Smooth muscle cell (in vitro differentiated cells): Measurements from ENCODE around the gene TLE2. TPM values are rescaled to one million over a fixed set of nuclear protein-coding genes. Genes with fewer than 3 reads are reported as not detected.

ENCODE experiments used
- DNase-seq: peaks from one replicate; lab custom pipeline; 2025; ENCODE audit not compliant: unreplicated experiment; lab: John Stamatoyannopoulos, UW
- H2AFZ ChIP-seq: fragments of 200-600 bp; sonication (generic); 2 replicates; pipeline ENCODE4 v1.6.0; 2016; ENCODE audit warnings: antibody characterized with exemption, low read depth, mild to moderate bottlenecking
- H3F3A ChIP-seq: fragments of 200-600 bp; sonication (generic); 2 replicates; pipeline ENCODE4 v1.6.0; 2017; ENCODE audit warnings: antibody characterized with exemption, low read depth
- H3K27ac ChIP-seq: fragments of 200-600 bp; sonication (generic); 2 replicates; pipeline ENCODE4 v1.5.1; 2016; ENCODE audit warnings: low read depth, mild to moderate bottlenecking
- H3K27me3 ChIP-seq: fragments of 200-600 bp; sonication (generic); 2 replicates; pipeline ENCODE4 v1.6.1; 2016; ENCODE audit warnings: low read depth, mild to moderate bottlenecking
- H3K36me3 ChIP-seq: fragments of 200-600 bp; sonication (generic); 2 replicates; pipeline ENCODE4 v1.5.1; 2016; ENCODE audit warnings: low read depth
- H3K4me1 ChIP-seq: fragments of 200-600 bp; sonication (generic); 2 replicates; pipeline ENCODE4 v1.5.1; 2016; ENCODE audit warnings: low read depth
- H3K4me2 ChIP-seq: fragments of 200-600 bp; sonication (generic); 2 replicates; pipeline ENCODE4 v1.6.0; 2016; ENCODE audit warnings: mild to moderate bottlenecking
- H3K4me3 ChIP-seq: fragments of 200-600 bp; sonication (generic); 2 replicates; pipeline ENCODE4 v1.5.1; 2016; ENCODE audit warnings: mild to moderate bottlenecking
- H3K79me2 ChIP-seq: fragments of 200-600 bp; sonication (generic); 2 replicates; pipeline ENCODE4 v1.6.0; 2016; ENCODE audit warnings: low read depth, mild to moderate bottlenecking
- H3K9ac ChIP-seq: fragments of 200-600 bp; sonication (generic); 2 replicates; pipeline ENCODE4 v1.6.0; 2016; ENCODE audit warnings: low read depth
- H3K9me3 ChIP-seq: fragments of 200-600 bp; sonication (generic); replicated peaks from 2 replicates; pipeline ENCODE4 v1.5.1; 2016; ENCODE audit warnings: low read depth
- H4K20me1 ChIP-seq: fragments of 200-600 bp; sonication (generic); 2 replicates; pipeline ENCODE4 v1.6.0; 2016; ENCODE audit warnings: low read depth
- CTCF ChIP-seq: fragments of 200-600 bp; sonication (generic); IDR thresholded peaks from 2 replicates; pipeline ENCODE4 v1.5.1; 2017; ENCODE audit warnings: borderline replicate concordance, mild to moderate bottlenecking, antibody characterized with exemption; ENCODE audit not compliant: insufficient read depth, poor library complexity, severe bottlenecking
- WGBS: methylation state at CpG from one replicate; pipeline ENCODE4 v1.1.7; 2016; ENCODE audit warnings: low lambda C conversion rate; 5-methylcytosine and 5-hydroxymethylcytosine counted together
- polyA plus RNA-seq: library from polyadenylated mRNA; unstranded; fragments of >200 nt; fragmentation: Nextera tagmentation; extraction: Ambion mirVana; gene quantifications from 2 replicates; pipeline ENCODE4 v1.2.1, GENCODE V29; 2016
- total RNA-seq: library from RNA; depleted of rRNA; stranded (reverse); fragments of >200 nt; gene quantifications from 2 replicates; pipeline ENCODE4 v1.2.3, GENCODE V29; 2014

TLE2 gene
- total and polyA plus RNA-seq, 2 experiments from 2014 or later, result 7.1 to 14.9 TPM

DNA sequence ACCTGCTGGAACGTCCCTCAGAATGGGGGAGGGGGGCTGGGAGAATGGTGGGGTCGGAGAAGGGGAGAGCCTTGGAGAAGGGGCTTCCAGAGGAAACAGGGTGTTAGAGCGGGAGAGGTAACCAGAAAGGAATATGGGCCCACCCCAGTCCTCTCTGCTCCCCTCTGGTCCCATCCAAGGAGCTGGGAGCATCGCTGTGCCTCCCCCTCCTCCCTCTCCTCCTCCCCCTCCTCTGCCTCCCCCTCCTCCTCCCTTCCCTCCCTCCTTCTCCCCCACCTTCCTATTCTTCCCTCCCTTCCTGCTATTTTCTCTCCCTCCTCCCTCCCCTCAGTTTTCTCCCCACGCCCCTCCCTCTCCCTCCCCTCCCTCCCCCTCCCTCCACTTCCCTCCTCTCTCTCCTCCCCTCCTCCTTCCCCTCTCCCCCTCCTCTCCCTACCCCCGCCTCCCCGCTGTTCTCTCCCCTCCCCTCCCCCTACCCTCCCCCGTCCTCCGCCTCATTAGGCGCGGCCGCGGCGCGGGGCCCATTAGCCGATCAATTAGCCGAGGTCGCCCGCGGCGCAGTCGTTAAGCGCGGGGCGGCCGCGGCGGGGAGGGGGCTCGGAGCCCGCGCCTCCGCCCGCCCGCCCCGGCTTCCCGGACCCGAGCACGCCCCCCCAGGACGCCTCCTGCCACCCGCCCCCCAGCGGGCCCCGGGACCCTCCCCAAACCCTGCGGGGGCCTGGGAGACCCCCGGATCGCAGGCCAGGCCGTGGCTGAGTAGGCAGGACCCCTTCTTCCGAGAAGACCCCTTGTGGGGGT lies 17.8 kb upstream of the TLE2 start:
- peak overlapping the region; percentile 7 for H2AFZ ChIP-seq

GRCh38 chr19:3045885-3046697 lies 17.0 kb upstream of the TLE2 start:
- no peak overlapping the region for H3K4me2 ChIP-seq
- DNase-seq, result no peak
- no peaks in the 10 kb centered on the region for H3K9me3 ChIP-seq
- 25% methylated on average over 14 of the region's 16 CpGs for WGBS
- H3F3A ChIP-seq, result peaks cover 14% of the 10 kb centered on the region
- peaks cover 10% of the 10 kb centered on the region for H3K4me1 ChIP-seq
- H3K79me2 ChIP-seq, result no peaks in the 10 kb centered on the region
- no peak overlapping the region for H2AFZ ChIP-seq
- no peak overlapping the region for H3K27ac ChIP-seq
- no peak overlapping the region for H3K4me3 ChIP-seq
- no peaks in the 10 kb centered on the region for H4K20me1 ChIP-seq
- no peaks in the 10 kb centered on the region for H3K27me3 ChIP-seq
- H3K9ac ChIP-seq, result no peak overlapping the region
- H3K36me3 ChIP-seq, result no peaks in the 10 kb centered on the region
- TF ChIP-seq CTCF, result no peak

More for the DNA sequence above, 17.8 kb upstream of the TLE2 start:
- peaks cover 14% of the 10 kb centered on the region for H3F3A ChIP-seq
- H3K4me1 ChIP-seq, result peaks cover 4% of the 10 kb centered on the region
- DNase-seq, result no peak
- no peaks in the 10 kb centered on the region for H3K9me3 ChIP-seq
- H4K20me1 ChIP-seq, result no peaks in the 10 kb centered on the region
- WGBS, result 39% methylated on average over 2 of the region's 47 CpGs
- no peak overlapping the region for H3K27ac ChIP-seq
- H3K9ac ChIP-seq, result no peak overlapping the region
- no peak for TF ChIP-seq CTCF
- H3K4me2 ChIP-seq, result peak overlapping the region; percentile 89
- peak overlapping the region; percentile 51 for H3K4me3 ChIP-seq
- no peaks in the 10 kb centered on the region for H3K36me3 ChIP-seq
- H3K27me3 ChIP-seq, result no peaks in the 10 kb centered on the region
- H3K79me2 ChIP-seq, result no peaks in the 10 kb centered on the region

DNA sequence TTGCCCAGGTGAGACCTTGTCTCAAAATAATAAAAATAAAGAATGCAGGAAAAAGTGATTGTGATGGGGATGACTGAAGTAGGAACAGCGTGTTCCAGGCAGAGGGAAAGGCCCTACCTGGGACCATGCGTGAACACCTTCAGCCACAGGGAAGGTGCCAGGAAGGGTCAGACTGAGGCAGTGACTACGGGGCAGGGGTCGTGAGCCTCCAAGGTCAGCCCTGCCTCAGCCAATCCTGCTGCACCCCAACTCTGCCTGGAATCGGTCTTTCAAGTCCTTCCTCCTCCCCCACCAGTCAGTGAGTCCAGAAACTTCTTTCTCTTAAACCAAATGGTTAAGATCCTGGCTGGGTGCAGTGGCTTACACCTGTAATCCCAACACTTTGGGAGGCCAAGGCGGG lies 16.1 kb upstream of the TLE2 start:
- no peaks in the 10 kb centered on the region for H4K20me1 ChIP-seq
- no peak overlapping the region for H3K4me2 ChIP-seq
- H3K9ac ChIP-seq, result no peak overlapping the region
- H3K27ac ChIP-seq, result no peak overlapping the region
- WGBS, result 91% methylated on average over 6 of the region's 6 CpGs
- DNase-seq, result no peak
- H3F3A ChIP-seq, result peaks cover 14% of the 10 kb centered on the region
- no peaks in the 10 kb centered on the region for H3K79me2 ChIP-seq
- TF ChIP-seq CTCF, result no peak
- no peaks in the 10 kb centered on the region for H3K27me3 ChIP-seq
- no peak overlapping the region for H3K4me3 ChIP-seq
- no peak overlapping the region for H2AFZ ChIP-seq
- H3K9me3 ChIP-seq, result no peaks in the 10 kb centered on the region
- H3K36me3 ChIP-seq, result no peaks in the 10 kb centered on the region
- peaks cover 10% of the 10 kb centered on the region for H3K4me1 ChIP-seq
